CD14-positive monocyte (primary cell): ENCODE results near the gene CKS2. TPM values are rescaled to one million over a fixed set of nuclear protein-coding genes. Genes with fewer than 3 reads are reported as not detected.

Experiments
- DNase-seq, 3 donors: peaks; one replicate each; pipeline ENCODE4 v3.0.0-alpha.2; 2011 to 2022
- H2AFZ ChIP-seq: 2 replicates; pipeline ENCODE4 v1.6.0; 2012; ENCODE audit warnings: mild to moderate bottlenecking, low read depth, low read length, inconsistent platforms; ENCODE audit not compliant: insufficient read depth, poor library complexity, severe bottlenecking
- H3K27ac ChIP-seq, 2 donors: 1 replicate in 1 of 2; 2 replicates in 1 of 2; pipeline ENCODE4 v1.5.1; 2012 to 2013; ENCODE audit warnings: low read length in 2 of 2, control low read depth in 1 of 2, inconsistent platforms in 1 of 2, low read depth in 1 of 2, mild to moderate bottlenecking in 1 of 2
- H3K27me3 ChIP-seq, 2 donors: one replicate each; pipeline versions ENCODE4 v1.6.0 to v1.6.1; 2011 to 2013; ENCODE audit warnings: low read length in 2 of 2; ENCODE audit not compliant: control insufficient read depth in 2 of 2, insufficient read depth in 2 of 2
- H3K36me3 ChIP-seq, 2 donors: replicated peaks in 1 of 2; 1 replicate in 1 of 2; 2 replicates in 1 of 2; pipeline versions ENCODE4 v1.5.1 to v1.6.1; 2012 to 2013; ENCODE audit warnings: low read length in 2 of 2, control low read depth in 1 of 2, inconsistent platforms in 1 of 2, mild to moderate bottlenecking in 1 of 2; ENCODE audit not compliant: insufficient read depth in 2 of 2, control insufficient read depth in 1 of 2
- H3K4me1 ChIP-seq, 2 donors: 1 replicate in 1 of 2; 2 replicates in 1 of 2; pipeline versions ENCODE4 v1.5.1 to v1.6.1; 2012 to 2013; ENCODE audit warnings: low read length in 2 of 2, control low read depth in 1 of 2, inconsistent platforms in 1 of 2, mild to moderate bottlenecking in 1 of 2, moderate library complexity in 1 of 2; ENCODE audit not compliant: insufficient read depth in 2 of 2, control insufficient read depth in 1 of 2
- H3K4me2 ChIP-seq: replicated peaks from 2 replicates; pipeline ENCODE3; 2012; ENCODE audit warnings: low read length, moderate library complexity, mild to moderate bottlenecking; ENCODE audit not compliant: poor library complexity, severe bottlenecking; ENCODE audit errors: extremely low read depth
- H3K4me3 ChIP-seq, 3 experiments: fragments of 200-600 bp in 1 of 3; sonication (generic) in 1 of 3; replicated peaks in 1 of 3; 1 replicate in 2 of 3; 2 replicates in 1 of 3; pipeline ENCODE4 v1.5.1; 2011 to 2013; ENCODE audit warnings: low read length in 3 of 3, mild to moderate bottlenecking in 3 of 3, control low read depth in 2 of 3, low read depth in 2 of 3, inconsistent platforms in 1 of 3, moderate library complexity in 1 of 3
- H3K79me2 ChIP-seq: 2 replicates; pipeline ENCODE4 v1.6.0; 2012; ENCODE audit warnings: mild to moderate bottlenecking, control low read depth, inconsistent platforms, low read length, moderate library complexity; ENCODE audit not compliant: insufficient read depth
- H3K9ac ChIP-seq: 2 replicates; pipeline ENCODE4 v1.6.0; 2017; ENCODE audit warnings: low read length, mild to moderate bottlenecking; ENCODE audit not compliant: insufficient read depth, poor library complexity, severe bottlenecking
- H3K9me3 ChIP-seq, 2 donors: replicated peaks in 1 of 2; 1 replicate in 1 of 2; 2 replicates in 1 of 2; pipeline versions ENCODE4 v1.5.1 to v1.6.1; 2012 to 2013; ENCODE audit warnings: low read length in 2 of 2, control low read depth in 1 of 2; ENCODE audit not compliant: control insufficient read depth in 1 of 2, insufficient read depth in 1 of 2
- H4K20me1 ChIP-seq: 2 replicates; pipeline ENCODE4 v1.6.0; 2012; ENCODE audit warnings: mild to moderate bottlenecking, low read length, control low read depth, moderate library complexity; ENCODE audit not compliant: insufficient read depth
- H3K27ac Mint-ChIP-seq, 7 donors: one replicate each; pipeline ENCODE4 v1.8.0; 2020; ENCODE audit warnings: mild to moderate bottlenecking in 7 of 7, mixed read lengths in 7 of 7, moderate library complexity in 6 of 7, inconsistent platforms in 2 of 7
- H3K27me3 Mint-ChIP-seq, 3 donors: one replicate each; pipeline ENCODE4 v1.8.0; 2021 to 2022; ENCODE audit warnings: low read depth in 3 of 3, mild to moderate bottlenecking in 3 of 3, mixed read lengths in 3 of 3, moderate library complexity in 3 of 3, inconsistent platforms in 1 of 3
- H3K36me3 Mint-ChIP-seq, 2 donors: one replicate each; pipeline ENCODE4 v1.8.0; 2020; ENCODE audit warnings: mixed read lengths in 2 of 2, inconsistent platforms in 1 of 2, mild to moderate bottlenecking in 1 of 2
- H3K4me1 Mint-ChIP-seq: one replicate; pipeline ENCODE4 v1.8.0; 2020; ENCODE audit warnings: mild to moderate bottlenecking, mixed read lengths
- H3K4me3 Mint-ChIP-seq, 2 donors: one replicate each; pipeline ENCODE4 v1.8.0; 2020; ENCODE audit warnings: mild to moderate bottlenecking in 2 of 2, mixed read lengths in 2 of 2, moderate library complexity in 1 of 2
- H3K9me3 Mint-ChIP-seq, 7 donors: one replicate each; pipeline ENCODE4 v1.8.0; 2020 to 2022; ENCODE audit warnings: mixed read lengths in 7 of 7, mild to moderate bottlenecking in 6 of 7, moderate library complexity in 6 of 7, inconsistent platforms in 2 of 7
- CTCF ChIP-seq: fragments of 200-600 bp; IDR thresholded peaks from one replicate; pipeline ENCODE4 v1.8.0; 2022; ENCODE audit warnings: antibody characterized with exemption, mild to moderate bottlenecking
- WGBS: methylation state at CpG from one replicate; pipeline ENCODE4 v1.1.5; 2013; ENCODE audit warnings: missing lambda C conversion rate; ENCODE audit not compliant: insufficient coverage; 5-methylcytosine and 5-hydroxymethylcytosine counted together
- intact Hi-C, 2 donors: fragments of 100-400 bp; cut with micrococcal nuclease; formaldehyde crosslinking; loops; one replicate each; pipeline versions ENCODE4 v1.15.0 to v1.15.1; 2023
- polyA plus RNA-seq, 3 donors: library from polyadenylated mRNA; depleted of rRNA in 1 of 3; unstranded in 2 of 3; stranded (reverse) in 1 of 3; fragments of 300-500 nt in 2 of 3; fragments of >200 nt in 1 of 3; fragmentation: Illumina TruSeq in 2 of 3; gene quantifications; 1 replicate in 2 of 3; 2 replicates in 1 of 3; pipeline ENCODE4 v1.2.3, GENCODE V29; 2012 to 2021

Gene CKS2
- polyA plus RNA-seq, 3 donors: 12.3 to 142 (median 14.5) TPM

GRCh38 chr9:89352451-89352850 lies 41.5 kb downstream of the CKS2 start:
- Mint-ChIP-seq H3K4me3 (peak overlapping the region; percentile 52 to 66), H3K27ac (peak overlapping the region; percentile 84 to 93 (median 91)), H3K27me3 (no peaks in the 10 kb centered on the region), H3K9me3 (no peaks in the 10 kb centered on the region), H3K36me3 (peaks cover 87 to 98% of the 10 kb centered on the region in 2 donors), H3K4me1 (peaks cover 30% of the 10 kb centered on the region)
- peak overlapping the region; percentile 61 to 83 for H3K27ac ChIP-seq
- peaks cover 7% of the 10 kb centered on the region for H3K79me2 ChIP-seq
- H3K4me3 ChIP-seq: peak overlapping the region in 1 of 3 experiments; percentile 50
- 64% methylated on average over 2 of the region's 3 CpGs for WGBS
- peak overlapping the region; percentile 24 for H3K9ac ChIP-seq
- no peaks in the 10 kb centered on the region for H3K9me3 ChIP-seq
- DNase-seq: no peak
- peak overlapping the region; percentile 56 for H3K4me2 ChIP-seq
- no peaks in the 10 kb centered on the region for H4K20me1 ChIP-seq
- peaks cover 24 to 28% of the 10 kb centered on the region in 2 donors for H3K4me1 ChIP-seq
- H2AFZ ChIP-seq: no peak overlapping the region
- no peak for TF ChIP-seq CTCF
- intact Hi-C loops: no loop called here
- H3K27me3 ChIP-seq: no peaks in the 10 kb centered on the region
- peaks cover 82 to 90% of the 10 kb centered on the region in 2 donors for H3K36me3 ChIP-seq

GRCh38 chr9:89352874-89353649 lies 42.1 kb downstream of the CKS2 start:
- Mint-ChIP-seq H3K4me3 (peak overlapping the region in 1 of 2 donors; percentile 17), H3K9me3 (no peaks in the 10 kb centered on the region), H3K36me3 (peaks cover 88 to 98% of the 10 kb centered on the region in 2 donors), H3K27ac (peak overlapping the region; percentile 79 to 93 (median 89)), H3K27me3 (no peaks in the 10 kb centered on the region), H3K4me1 (peaks cover 30% of the 10 kb centered on the region)
- H3K79me2 ChIP-seq: peaks cover 7% of the 10 kb centered on the region
- H3K27me3 ChIP-seq: no peaks in the 10 kb centered on the region
- no peak for TF ChIP-seq CTCF
- peaks cover 5% of the 10 kb centered on the region for H4K20me1 ChIP-seq
- DNase-seq: no peak
- peaks cover 24 to 28% of the 10 kb centered on the region in 2 donors for H3K4me1 ChIP-seq
- peak overlapping the region in 1 of 2 donors; percentile 83 for H3K27ac ChIP-seq
- no peaks in the 10 kb centered on the region for H3K9me3 ChIP-seq
- H3K4me3 ChIP-seq: peak overlapping the region in 1 of 3 experiments; percentile 16
- H2AFZ ChIP-seq: no peak overlapping the region
- H3K4me2 ChIP-seq: peak overlapping the region; percentile 56
- 97% methylated on average over 7 of the region's 8 CpGs for WGBS
- H3K36me3 ChIP-seq: peaks cover 82 to 90% of the 10 kb centered on the region in 2 donors
- H3K9ac ChIP-seq: peak overlapping the region; percentile 22
- intact Hi-C loops: no loop called here
